ENCODE results near the gene IGFBP3. TPM values are rescaled to one million over a fixed set of nuclear protein-coding genes. Genes with fewer than 3 reads are reported as not detected.

Gene IGFBP3
- total RNA-seq, 1 experiment from 2014 or later: 45.4 TPM

DNA sequence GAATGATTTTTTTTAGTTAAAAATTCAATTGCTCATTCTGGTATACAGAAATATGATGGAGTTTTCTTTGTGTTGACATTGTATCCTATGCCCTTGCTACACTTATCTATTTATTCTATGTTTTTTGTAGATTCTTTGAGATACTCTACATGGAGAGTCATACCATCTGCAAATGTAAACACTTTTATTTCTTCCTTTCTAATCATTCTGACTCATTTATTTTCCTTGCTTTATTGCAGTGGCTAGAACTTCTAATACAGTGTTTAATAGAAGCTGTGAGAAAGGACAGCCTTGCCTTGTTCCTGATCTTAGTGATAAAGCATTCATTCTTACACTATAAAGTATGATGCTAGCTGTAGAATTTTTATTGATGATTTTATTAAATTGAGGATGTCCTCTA is 9.9 kb upstream of the IGFBP3 start:
- no peak for DNase-seq (ENCODE audit: low read depth, low spot score)
- in situ Hi-C loops (cut with HindIII; ENCODE audit: low pct_unique_long_range_greater_than_20kb, low sequenced_read_pairs): no loop called here

DNA sequence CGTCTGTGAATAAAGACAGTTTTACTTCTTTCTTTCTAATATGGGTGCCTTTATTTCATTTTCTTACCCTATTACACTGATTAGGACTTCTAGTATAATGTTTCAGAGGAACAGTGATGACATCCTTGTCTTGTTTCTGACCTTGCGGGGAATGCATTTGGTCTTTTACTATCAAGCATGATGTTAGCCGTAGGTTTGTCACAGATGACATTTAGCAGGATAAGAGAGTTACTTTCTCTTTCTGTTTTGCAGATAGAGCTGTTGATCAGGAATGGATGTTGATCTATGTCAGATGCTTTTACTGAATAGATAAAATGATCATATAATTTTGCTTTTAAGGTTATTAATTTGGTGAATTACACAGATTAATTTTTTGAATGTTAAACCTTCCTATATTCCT is 6.6 kb upstream of the IGFBP3 start:
- in situ Hi-C loops (cut with HindIII; ENCODE audit: low pct_unique_long_range_greater_than_20kb, low sequenced_read_pairs): no loop called here
- no peak for DNase-seq (ENCODE audit: low read depth, low spot score)

DNA sequence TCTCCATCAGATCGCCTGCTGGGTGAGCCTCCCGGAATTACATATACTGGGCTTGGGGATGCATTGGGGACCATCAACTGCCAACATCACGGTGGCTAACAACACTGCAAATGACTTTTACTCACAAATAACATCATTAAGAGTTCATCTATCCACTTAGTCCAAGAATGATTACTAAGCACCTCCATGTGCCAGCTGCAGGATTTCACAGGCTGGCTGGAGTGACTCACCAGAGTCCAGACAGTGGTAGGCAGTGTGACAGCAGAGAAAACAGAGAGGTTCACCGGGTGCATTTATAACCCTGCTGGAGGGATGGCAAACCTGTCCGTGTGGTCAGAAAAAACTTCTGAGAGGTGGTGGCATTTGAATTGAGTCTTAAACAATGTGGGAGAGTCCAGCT is 3.2 kb upstream of the IGFBP3 start:
- DNase-seq (ENCODE audit: low read depth, low spot score): peak; percentile 21

DNA sequence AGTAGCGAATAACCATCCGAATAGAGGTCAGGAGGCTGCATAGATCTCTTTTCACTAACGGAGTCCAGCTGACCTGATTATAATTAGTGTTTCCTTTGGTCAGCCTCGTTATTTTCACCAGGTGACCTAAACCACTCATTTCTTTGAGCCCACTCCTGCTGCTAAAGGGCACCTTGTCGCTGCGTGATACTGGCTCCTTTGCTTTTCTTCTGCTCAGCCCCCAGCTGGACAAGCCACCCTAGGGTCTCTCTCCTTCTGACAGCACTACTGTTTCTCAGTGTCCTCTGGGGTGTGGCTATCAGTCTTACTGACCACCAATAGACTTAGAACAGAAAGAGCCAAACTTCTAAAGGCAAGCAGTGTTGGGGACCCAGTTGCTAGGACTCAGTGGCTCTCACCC is 2.7 kb upstream of the IGFBP3 start:
- in situ Hi-C loops (cut with HindIII; ENCODE audit: low pct_unique_long_range_greater_than_20kb, low sequenced_read_pairs): no loop called here
- no peak for DNase-seq (ENCODE audit: low read depth, low spot score)

More for the DNA sequence above, 3.2 kb upstream of the IGFBP3 start:
- in situ Hi-C loops (cut with HindIII; ENCODE audit: low pct_unique_long_range_greater_than_20kb, low sequenced_read_pairs): no loop called here

DNA sequence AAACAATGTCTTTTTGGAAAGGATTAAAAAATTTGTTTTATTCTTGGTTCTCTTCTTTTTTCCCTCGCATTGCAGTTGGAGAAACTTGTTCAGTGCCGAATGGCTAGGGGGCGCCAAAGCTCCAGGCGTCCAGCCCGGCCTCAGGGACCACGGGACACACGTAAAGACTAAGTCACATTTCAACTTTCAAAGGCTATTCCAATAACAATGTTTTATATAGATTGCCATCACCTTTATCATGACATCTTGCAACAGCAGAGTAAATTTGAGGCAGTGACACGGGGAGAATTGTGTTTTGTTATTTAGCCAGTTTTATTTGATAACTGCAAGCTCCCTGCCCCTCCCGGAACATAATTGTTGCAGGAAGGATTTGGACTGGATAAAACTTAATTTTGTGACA is 2.2 kb upstream of the IGFBP3 start:
- DNase-seq (ENCODE audit: low read depth, low spot score): peak; percentile 82
- in situ Hi-C loops (cut with HindIII; ENCODE audit: low pct_unique_long_range_greater_than_20kb, low sequenced_read_pairs): no loop called here

DNA sequence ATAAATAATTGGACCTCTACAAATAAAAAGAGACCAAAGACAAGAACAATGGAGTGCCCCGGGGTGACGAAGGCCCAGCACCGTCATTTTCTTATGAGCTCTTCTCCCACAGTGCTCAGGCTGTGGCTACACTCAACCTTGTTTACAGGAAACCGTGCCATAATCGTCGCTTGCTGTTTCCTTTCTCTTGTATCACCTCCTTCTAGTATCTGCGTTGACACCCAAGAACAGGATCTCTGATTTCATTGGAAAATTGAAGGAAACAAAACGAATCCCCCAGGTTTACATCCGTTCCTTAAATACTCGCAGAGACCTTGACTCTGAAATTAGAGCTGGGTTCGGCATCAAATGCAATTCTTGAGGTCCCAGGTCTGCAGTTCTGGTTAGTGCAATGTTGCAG is 1.7 kb upstream of the IGFBP3 start:
- in situ Hi-C loops (cut with HindIII; ENCODE audit: low pct_unique_long_range_greater_than_20kb, low sequenced_read_pairs): no loop called here
- no peak for DNase-seq (ENCODE audit: low read depth, low spot score)

DNA sequence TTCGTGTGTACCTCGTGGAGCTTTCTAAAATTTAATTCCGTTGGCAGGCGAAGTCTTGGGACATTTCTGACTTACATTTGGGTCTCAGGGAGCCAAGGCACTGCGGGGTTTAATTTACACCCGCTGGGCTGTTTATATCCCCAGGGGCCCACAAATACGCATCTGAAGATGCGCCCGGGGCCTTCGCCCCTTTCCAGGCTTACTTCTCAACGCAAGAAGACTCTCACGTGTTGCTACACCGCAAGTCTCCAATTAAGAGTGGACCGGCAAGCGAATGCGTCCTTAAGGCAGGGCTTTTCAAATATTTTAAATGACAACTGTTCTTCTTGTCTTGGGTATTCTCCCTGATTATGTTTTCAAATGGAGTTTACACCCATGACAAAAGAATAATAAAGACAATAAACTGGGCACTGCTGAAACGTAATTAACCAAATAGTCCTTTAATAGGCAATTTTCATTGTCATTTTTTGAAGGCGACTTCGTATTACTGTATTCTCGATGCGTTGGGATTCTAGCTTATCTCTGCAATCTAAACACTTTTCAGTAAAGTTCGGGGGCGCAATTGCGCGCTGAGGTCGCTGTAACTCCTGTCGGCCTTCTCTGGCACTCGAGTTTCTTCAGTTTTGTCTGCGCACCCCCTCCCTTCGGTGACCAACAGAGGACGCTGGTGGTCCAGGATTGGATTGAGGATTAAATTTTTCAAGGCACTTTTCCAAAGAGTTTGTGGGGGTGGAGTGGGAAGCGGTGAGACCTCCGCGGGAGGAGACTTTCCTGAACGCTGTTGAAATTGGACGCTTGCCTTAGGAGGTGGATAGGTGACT is 837 bp upstream of the IGFBP3 start:
- in situ Hi-C loops (cut with HindIII; ENCODE audit: low pct_unique_long_range_greater_than_20kb, low sequenced_read_pairs): no loop called here
- DNase-seq (ENCODE audit: low read depth, low spot score): peak; percentile 89

DNA sequence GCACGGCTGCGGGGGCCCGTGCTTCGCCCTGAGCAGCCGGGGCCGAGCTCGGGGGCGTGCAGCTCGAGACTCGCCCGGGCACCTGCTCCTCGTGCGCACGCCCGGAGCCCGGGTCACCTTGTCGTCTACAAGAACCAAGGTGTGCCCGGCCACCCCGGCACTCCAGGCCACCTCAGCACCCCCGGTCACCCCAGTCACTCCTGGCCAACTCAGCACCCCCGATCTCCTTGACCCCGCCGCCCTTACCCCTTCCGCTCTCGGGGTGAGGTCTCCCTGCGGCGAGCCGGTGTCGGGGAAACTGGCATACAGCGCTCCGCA is 268 bp upstream of the IGFBP3 start:
- in situ Hi-C loops (cut with HindIII; ENCODE audit: low pct_unique_long_range_greater_than_20kb, low sequenced_read_pairs): no loop called here
- no peak for DNase-seq (ENCODE audit: low read depth, low spot score)

DNA sequence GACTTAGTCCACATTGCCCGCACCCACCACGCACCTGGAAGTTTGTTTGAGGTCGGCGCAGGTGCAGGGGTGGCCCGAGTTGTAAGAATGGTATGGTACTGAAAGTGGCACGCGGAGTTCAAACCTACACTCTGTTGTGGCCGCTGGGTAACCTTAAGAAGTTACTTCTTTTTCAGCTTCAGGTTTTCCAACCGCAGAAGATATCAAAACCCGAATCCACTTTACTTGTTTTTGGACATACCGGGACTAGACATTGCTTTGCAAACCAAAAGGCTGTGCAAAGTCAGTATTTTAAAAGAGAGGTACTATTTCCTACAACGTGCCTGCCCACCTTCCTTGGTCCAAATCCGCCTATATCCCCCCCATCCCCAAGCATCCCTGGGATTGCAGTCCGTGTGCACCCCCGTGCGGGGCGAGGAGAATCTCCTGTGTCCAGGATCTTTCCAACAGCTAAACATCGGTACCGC is 1.0 kb downstream of the IGFBP3 start:
- in situ Hi-C loops (cut with HindIII; ENCODE audit: low pct_unique_long_range_greater_than_20kb, low sequenced_read_pairs): no loop called here
- DNase-seq (ENCODE audit: low read depth, low spot score): no peak

DNA sequence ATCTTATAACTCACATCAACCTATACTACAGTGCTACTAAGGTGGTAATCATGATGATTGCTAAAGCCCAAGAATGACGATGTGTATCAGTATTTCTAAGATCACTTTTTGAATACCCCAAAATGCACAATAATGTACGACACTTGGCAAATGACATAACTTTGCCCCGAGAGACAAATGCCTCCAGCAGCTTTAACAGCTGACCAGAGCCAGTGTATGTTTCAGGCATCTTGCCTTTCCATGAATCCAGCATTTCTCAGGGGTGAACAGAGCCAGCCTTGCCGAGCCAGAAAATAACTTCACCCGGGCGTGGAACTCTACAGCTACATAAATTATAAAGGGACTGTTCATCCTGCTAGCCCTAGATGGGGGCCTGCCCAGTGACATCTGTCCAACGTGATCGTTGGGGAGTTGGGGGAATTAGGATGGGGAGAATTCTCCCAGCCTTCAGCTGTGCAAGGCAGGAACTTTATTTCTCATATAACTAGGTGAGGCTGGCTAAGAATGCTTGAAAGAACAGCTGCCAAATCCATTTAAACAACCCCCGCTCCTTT is 1.8 kb downstream of the IGFBP3 start:
- DNase-seq (ENCODE audit: low read depth, low spot score): no peak
- in situ Hi-C loops (cut with HindIII; ENCODE audit: low pct_unique_long_range_greater_than_20kb, low sequenced_read_pairs): no loop called here

DNA sequence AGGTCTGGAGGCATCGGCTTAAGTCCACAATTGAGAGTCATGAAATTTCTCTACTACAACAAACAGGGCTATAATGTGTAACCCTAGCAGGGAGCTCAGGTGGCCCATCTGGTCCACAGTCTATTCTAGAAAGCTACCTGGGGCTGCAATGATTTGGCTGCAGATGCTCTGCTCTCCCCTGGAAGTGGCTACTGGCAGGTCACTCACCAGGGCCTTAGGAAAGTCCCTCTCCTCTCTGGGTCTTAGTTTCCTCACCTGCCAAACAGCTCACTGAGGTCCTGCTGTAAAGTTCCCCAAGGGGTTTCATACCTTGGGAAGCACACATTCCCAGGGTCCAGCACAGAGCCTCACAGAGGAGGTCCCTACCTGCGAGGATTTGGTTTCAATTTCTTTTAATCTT is 2.5 kb downstream of the IGFBP3 start:
- in situ Hi-C loops (cut with HindIII; ENCODE audit: low pct_unique_long_range_greater_than_20kb, low sequenced_read_pairs): no loop called here
- DNase-seq (ENCODE audit: low read depth, low spot score): no peak

DNA sequence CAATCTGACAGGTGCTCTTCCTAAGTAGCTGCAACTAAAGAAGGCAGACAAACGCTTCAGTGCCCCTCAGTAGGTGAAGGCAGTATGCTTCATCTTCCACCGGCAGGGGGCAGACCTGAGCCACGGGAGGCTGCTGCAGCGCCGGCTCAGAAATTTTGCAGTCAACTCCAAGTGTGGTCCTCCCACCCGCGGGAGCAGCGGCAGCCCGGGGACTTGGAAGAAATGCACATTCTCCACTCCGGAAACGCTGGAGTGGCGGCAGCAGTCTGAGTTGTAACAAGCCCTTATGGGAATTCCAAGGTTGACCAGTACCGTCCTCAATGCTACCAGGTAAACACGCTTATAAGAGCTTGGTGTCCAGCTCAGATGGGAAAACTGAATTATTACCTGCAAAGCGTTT is 3.4 kb downstream of the IGFBP3 start:
- peak; percentile 82 for DNase-seq (ENCODE audit: low read depth, low spot score)
- in situ Hi-C loops (cut with HindIII; ENCODE audit: low pct_unique_long_range_greater_than_20kb, low sequenced_read_pairs): no loop called here

DNA sequence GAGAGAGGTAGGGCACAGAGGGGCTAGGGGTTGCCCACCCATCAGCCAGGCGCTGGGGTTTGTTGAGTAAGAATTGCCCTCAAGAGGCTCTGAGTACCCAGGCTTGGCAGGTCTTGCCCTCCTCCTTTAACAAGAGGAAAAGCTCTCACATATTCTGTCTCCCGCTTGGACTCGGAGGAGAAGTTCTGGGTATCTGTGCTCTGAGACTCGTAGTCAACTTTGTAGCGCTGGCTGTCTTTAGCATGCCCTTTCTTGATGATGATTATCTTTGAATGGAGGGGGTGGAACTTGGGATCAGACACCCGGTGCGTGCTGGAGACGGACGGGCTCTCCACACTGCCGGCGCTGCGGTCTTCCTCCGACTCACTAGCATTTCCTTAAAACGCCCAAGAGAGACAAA is 4.0 kb downstream of the IGFBP3 start:
- DNase-seq (ENCODE audit: low read depth, low spot score): no peak
- in situ Hi-C loops (cut with HindIII; ENCODE audit: low pct_unique_long_range_greater_than_20kb, low sequenced_read_pairs): no loop called here

DNA sequence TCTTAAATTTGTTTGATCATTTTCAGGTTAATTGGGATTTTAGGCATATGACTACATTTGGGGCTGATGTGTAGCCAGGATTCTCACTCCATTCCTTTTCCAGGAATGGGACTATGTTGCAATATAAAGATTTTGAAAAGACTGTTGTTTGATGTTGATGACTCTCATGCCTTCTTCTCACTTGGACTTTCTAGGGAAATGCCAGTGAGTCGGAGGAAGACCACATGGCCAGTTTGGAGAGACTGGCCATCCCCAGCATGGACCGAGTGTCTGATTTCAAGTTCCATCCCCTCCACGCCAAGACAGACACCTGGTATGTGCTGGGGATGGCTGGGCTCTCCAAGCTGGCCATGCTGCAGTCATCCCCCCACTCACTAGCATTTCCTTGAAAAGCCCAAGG is 5.5 kb downstream of the IGFBP3 start:
- in situ Hi-C loops (cut with HindIII; ENCODE audit: low pct_unique_long_range_greater_than_20kb, low sequenced_read_pairs): no loop called here
- DNase-seq (ENCODE audit: low read depth, low spot score): no peak

DNA sequence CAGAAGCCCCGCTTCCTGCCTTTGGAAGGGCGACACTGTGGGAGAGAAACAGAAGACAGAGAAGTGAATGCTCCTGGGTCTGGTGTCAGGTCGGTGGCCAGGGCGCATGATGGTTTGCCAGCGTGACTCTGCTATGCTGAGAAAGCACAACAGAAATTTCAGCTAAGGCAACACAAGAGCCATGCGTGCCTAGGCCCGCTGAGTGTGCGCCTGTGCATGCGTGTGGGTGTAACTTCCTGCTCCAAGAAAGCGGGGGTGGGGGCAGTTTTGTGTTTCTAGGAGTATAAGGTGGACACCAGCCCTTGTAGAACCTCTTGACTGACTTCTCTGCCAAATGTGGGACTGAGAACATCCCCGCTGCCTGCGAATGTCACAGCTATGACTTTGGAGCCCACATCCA is 6.2 kb downstream of the IGFBP3 start:
- DNase-seq (ENCODE audit: low read depth, low spot score): no peak
- in situ Hi-C loops (cut with HindIII; ENCODE audit: low pct_unique_long_range_greater_than_20kb, low sequenced_read_pairs): no loop called here

DNA sequence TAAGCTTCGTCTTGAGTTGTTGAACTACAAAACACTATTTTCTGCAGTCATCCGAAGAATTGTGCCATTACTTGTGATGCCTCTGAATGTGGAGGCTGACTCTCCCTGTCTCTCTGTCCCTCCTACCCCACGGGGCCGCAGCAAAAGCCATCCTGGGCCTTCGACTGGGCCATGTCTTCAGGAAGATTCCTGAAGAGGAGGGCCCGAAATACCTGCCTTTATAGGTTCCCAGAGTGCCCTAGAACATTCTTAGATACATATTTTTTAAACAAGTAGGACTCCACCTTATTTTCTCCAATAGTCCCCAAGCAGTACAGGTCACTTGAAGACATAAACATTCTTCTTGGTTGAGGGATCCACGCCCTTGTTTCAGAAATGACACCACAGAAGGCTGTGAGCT is 8.1 kb downstream of the IGFBP3 start:
- in situ Hi-C loops (cut with HindIII; ENCODE audit: low pct_unique_long_range_greater_than_20kb, low sequenced_read_pairs): no loop called here
- DNase-seq (ENCODE audit: low read depth, low spot score): no peak

DNA sequence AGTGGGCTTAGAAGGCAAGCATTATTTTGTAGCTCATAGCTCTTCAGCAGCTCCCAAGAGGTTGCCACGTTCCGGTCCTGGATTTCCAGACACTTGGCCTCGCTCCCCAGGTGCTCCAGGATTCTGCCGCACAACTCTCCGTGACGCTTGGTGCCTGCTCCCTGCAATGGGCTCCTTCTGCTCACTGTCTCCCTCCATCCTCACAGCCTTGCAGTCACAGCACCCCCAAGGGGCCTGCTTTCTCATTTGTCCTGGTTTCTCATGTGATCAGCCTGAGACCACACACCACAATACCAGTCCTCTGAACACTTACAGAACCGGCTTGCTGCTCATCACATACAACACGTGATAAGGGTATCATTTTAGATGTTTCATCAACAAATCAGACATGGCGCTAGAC is 9.8 kb downstream of the IGFBP3 start:
- in situ Hi-C loops (cut with HindIII; ENCODE audit: low pct_unique_long_range_greater_than_20kb, low sequenced_read_pairs): no loop called here
- no peak for DNase-seq (ENCODE audit: low read depth, low spot score)

DNA sequence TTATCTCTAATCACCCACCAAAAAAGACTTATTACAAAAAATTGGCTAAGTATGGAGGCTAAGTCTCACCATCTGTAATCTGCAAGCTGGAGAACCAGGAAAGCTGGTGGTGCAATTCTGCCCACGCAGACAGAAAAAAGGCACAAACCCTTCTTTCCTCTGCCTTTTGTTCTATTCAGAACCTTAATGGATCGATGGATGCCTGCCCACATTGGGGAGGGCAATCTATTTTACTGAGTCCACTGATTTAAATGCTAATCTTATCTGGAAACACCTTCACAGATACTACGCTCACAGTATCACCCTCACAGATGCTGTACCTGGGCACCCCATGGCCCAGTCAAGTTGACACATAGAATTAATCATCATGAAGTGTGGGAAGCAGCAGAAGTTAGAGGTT is 10.2 kb downstream of the IGFBP3 start:
- no peak for DNase-seq (ENCODE audit: low read depth, low spot score)
- in situ Hi-C loops (cut with HindIII; ENCODE audit: low pct_unique_long_range_greater_than_20kb, low sequenced_read_pairs): no loop called here

DNA sequence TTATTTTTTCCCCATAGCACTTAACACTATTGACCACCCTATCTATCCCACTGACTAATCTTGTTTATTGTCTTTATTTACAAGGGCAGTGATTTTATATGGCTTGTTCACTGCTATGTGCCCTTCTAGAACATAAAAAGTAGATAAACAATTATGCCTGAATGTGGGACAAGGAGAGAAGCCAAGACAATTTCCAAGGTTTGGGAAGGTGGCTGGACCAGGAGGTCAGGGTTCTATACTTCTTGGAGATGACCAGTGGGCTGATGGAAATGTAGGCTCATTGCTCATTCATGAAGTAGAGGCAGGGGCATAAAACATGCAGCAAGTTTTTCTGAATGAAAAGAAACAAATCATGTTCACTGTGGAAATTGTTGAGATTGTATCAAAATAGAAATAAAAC is 11.5 kb downstream of the IGFBP3 start:
- no peak for DNase-seq (ENCODE audit: low read depth, low spot score)
- in situ Hi-C loops (cut with HindIII; ENCODE audit: low pct_unique_long_range_greater_than_20kb, low sequenced_read_pairs): no loop called here

DNA sequence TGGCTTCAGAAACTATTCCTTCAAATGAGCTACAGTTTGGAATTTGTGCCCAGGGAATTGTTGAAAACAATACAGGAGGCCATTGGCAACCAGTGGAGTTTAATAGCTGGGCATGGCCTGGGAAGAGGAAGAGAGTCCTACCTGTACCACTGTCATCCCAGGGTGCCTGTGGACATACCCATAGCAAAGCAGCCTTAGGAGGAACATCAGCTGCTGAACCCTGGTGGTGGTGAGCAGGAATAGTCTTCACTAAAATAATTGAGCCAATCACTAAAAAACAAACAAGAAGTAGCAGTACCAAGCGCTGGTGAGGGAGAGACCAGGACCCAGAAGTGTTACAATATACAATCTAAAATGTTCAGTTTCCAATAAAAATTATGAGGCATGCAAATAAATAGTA is 18.3 kb downstream of the IGFBP3 start:
- in situ Hi-C loops (cut with HindIII; ENCODE audit: low pct_unique_long_range_greater_than_20kb, low sequenced_read_pairs): no loop called here
- no peak for DNase-seq (ENCODE audit: low read depth, low spot score)

Data from SK-MEL-5 (cell line).